GM15510 (cell line): ENCODE results near the gene HOXC13.

Experiments used
- POLR2A ChIP-seq: IDR thresholded peaks from 3 replicates; pipeline ENCODE4 v1.6.1; 2011; ENCODE audit warnings: borderline replicate concordance; ENCODE audit not compliant: insufficient read length; ENCODE audit errors: extremely low read depth

Gene HOXC13

DNA sequence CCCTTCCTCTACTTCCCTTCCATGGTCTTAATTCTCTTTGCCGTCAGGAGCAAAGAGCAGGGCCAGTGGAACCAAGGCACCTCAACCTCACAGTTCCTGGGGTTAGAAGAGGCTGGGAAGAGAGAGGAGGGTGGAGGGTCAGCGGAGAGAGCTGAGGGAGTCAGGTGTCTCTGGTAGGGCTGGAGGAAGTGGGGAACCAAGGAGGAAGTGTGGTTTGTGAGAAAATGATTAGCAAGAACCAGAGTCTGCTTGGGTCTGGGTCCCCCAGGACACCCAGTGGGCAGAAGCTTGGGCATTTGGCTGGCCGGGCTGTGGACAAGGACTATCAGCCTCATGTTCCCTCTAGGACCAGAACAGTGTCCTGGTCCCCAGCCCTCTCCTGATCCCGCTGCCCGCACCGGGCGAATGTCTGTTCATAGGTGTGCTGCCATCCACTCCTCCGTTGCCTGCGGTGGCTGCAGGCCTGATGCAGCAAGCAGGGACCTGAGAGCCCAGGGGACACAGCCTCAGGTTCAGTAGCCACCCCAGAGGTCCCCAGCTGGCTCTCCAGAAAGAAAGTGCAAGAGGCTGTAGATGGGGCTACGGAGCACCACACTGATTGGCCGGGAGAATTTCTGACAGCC is 18.4 kb downstream of the HOXC13 start:
- TF ChIP-seq POLR2A: no peak

DNA sequence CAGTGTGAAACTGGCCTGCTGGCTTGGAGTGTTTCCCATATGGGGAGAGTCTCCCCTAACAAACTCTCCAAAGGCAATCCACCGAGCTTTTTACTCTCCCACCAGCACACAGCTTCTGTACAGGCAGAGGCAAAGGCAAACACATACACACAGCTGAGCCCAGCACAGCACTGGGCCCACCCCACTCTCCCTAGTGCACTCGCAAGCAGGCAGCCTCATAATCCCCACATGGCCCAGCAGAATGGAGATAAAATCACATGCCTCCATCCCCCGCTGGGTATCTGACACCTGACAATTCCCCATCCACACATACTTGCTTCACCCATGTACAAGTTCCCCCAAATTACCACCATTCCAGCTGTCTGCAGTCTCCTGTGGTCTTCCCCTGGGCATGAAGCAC is 19.5 kb downstream of the HOXC13 start:
- no peak for TF ChIP-seq POLR2A

DNA sequence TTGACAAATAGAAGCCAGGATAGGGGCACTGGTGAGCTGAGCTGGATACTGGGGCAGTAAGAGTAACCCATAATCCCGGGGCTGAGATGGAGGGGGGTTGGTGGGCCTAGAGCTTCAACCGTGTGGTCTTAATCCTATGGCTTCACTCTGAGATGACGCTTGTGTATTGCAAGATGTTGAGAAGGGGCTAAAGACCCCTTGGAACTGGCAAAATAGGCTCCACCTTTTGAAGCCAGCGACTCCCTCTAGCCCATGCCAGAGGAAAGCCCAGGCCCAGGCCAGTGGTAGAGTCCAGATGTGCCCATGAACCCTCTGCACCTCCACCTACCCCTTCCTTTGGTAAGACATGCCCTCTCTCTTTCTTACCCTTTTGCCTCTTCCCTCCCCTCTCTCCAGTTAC is 20.7 kb downstream of the HOXC13 start:
- no peak for TF ChIP-seq POLR2A

DNA sequence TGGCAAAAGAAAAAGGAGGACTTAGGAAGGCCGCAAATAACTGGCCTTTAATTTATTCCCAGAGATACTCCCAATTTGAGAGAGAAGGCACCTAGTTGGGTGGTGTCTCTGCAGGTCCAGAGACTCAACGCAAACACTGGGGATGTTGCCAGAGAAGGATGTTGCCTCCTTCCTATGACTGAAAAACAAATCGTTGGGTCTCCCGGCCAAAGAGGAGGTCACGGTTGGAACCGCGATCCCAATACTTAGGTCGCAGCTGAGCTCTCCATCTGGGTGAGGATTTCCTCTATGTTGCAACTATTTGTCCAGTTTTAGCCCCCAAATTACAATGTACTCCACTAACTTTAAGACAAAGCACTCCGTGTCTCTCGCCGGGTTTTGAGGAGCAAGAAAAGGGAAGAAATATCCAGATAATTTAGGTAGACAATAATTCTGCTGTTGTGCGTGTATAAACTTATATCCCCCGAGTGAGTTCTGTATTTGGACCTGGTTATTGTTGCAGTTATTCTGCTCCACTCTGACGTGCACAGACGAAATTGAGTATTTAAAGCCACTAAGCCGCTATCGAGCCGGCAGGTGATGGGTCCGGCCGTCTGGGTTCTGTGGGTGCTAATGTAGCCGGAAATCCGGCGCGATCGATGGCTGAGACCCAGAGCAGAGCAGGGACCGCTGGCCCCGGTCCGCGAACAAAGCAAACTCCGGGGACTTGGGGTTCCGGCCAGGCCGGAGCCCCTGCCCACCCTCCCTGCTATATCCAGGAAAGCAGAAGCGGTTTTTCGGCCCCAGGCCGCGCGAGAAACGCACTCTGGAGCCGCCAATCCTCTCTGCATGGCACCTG is 21.8 kb downstream of the HOXC13 start:
- TF ChIP-seq POLR2A: no peak

DNA sequence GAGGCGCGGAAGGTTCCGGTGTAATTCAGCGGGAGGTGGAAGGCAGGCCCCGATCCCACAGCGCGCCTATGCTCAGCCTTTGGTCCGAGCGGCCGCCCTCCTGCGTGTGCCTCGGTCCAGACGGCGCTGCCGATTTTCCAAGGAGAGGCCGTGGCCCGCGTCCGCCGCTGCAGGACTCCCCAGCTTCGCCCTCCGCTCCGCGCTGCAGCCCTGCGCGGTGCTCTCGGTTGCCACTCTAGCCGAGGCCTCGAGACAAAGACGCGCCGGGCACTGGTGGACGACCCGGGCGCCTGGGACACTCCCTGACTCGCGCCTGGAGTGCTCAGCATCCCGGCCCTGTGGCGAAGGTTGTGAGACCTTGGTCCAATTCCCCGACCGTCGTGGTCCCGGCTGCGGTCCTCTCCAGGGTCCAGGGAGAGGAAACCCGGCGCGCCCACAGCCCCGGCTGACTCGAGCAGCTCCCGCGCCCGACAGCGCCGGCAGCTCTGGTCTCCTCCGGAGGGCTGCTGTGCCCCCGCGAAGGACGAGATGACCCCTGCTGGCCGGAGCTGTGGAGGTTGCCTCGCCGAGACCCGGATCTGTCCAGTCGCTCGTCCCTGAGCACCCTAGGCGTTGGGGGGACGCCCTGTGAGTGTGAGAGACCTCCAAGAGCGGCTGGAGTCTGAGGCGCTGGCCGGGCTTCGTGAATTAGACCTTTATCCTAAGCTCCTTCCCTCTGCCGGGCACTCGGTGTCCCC is 22.6 kb downstream of the HOXC13 start:
- TF ChIP-seq POLR2A: no peak

DNA sequence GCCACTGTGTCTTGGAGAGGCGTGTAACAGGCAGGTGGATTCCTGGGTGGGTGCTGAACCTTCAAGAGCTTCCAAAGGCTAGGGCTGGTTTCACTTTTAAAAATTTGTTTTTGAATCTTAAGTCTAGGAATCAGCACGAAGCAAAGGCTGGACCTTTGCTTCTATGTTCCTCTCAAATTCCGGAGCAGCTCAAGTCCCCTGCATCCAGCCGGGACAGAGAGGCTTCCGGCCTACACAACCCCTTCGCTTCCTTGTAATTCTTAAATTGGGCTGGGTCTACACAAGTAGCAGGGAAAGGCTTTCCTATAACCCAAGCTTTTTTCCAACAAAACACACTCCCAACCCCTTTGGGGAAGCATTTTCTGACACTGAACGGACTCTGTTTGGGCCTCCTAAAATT is 24.4 kb downstream of the HOXC13 start:
- no peak for TF ChIP-seq POLR2A

DNA sequence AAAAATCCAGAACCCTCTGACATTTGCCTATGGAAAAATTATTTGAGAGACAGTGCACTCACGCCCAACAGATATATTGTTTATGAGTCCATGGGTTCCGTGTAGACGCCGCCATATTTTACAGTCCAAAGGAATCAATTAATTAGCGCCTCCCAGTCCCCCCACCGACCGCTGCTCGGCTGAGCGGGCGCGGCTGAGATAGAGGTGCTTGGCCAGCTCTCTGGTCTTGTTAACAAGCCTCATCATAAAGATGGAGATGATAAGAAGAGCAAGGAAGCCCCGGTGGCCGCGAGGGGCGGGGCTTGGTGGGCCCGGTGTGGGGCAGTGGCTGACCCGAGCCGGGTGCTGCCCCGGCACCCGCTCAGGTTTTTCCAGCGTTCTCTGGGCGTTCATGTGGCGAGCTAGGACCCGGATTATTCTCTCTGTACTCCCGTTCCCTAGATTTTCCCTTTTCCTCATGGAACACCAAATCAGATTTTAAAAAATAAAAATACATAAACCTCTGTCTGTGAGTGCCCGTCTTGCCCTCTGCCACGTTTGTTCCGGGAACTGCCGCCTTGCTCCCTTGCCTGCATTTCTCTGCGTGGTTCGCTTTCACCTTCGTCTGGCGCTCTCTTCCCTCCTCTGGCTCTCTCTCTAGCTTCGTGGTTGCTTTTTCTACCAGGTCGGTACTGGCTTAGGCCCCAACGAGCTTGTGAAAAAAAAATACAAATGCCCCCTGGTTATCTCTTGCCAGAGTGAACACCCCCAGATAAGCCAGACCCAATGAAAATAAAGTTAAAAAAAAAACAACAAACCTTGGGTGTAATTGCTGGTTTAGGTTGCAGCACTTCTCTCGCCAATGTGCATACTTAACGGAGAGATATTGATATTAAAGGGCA is 25.0 kb downstream of the HOXC13 start:
- TF ChIP-seq POLR2A: no peak

DNA sequence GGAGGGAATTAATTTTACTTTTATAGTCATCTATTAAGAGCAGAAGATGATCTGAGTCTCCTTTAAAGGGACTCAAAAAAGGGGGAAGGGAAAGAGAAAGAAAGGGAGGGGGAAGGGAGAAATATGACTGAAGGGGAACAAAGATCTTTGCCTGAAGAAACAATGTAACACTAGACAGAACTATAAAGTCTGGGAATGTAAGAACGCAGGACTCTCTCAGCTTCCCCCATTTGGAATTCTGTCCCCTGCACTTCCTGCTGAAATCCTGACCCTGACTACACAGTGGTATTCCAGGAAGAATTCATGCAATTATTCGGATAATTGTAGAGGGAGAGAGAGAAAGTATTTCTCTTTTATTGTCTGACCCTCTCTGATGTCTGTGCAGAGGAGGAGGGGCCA is 25.7 kb downstream of the HOXC13 start:
- no peak for TF ChIP-seq POLR2A

DNA sequence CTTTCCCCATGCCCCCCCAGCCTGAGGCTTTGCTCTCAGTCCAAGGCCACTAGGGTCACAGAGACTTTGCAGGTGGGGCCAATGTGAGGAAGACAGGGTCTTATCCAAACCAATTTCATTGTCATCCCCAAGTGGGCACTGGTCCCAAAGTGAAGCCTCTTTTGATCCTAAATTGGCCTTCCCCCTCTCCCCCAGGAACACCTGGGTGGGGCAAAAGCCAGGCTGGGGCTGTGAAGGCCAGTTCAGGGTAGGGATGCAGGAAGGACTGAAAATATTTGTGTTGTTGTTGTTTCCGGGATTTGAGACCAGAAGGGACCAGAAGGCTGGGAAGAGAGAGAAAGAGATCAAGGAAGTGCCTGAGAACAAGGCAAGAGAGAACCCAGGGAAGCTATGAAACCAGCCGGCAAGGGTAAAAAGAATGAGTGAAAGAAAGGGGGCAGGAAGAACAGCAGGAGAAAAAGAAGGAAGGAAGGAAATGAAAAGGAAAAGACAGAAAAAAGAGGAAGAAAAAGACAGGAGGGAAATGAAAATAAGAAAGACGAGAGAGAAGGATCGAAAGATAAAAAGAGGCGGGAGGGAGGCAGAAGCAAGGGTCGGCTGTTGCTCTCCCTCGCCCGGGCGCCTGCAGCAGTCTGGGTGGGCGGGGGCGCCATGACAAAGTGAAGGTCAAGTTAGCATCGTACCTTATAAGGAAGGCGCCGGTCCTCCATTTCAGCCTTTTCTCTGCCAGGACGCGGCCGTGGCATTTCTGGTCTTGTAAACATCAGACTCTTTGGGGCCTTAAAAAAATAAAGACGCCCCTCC is 26.9 kb downstream of the HOXC13 start:
- no peak for TF ChIP-seq POLR2A

DNA sequence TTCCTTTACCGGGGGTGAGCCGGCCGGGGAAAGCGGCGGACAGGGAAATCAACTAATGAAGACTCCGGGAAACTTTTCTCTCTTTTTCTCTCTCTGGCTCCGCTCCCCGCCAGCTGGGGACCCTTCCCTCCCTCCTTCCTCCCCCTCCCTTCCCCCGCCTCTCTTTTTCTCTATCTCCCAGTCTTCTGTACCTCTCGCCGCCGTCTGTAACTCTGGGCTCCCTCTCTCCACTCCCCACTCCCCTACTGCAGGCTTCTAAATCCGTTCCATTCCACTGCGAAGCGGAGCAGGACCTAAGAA is 27.4 kb downstream of the HOXC13 start:
- TF ChIP-seq POLR2A: no peak

DNA sequence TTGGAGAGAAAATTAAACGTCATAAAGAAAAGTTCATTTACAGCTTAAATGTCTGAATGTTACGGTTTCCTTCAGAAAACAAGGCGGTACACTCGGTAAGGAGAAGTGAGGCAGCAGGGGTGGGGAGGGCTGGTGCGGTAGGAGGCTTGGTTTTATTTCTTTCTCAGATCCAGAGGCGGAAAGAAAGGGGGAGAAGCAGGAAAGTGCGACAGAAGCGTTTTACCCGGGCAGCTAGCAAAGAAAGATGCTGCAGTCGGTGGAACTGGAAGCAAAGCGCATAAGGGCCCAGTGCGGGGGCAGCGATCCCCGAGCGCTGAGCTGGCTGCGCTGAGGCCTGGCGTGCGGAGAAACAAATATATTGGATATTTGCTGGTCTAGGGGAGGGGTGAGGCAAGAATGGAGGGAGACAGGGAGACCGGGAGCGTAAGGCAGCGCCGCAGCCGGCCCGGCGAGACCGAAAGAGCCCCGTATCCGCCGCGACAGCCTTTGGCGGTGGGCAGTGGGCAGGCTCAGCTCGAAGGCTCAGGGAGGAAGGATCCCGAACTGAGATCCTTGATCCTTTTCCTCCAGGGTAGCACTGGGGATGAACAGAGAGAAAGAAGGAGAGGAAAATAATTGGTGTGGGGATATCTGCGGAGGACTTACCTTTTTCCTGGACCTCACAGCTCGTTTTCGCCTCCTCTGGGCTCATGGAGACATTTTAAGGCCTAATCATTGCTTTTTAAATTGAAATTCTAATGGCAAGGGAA is 27.9 kb downstream of the HOXC13 start:
- no peak for TF ChIP-seq POLR2A

DNA sequence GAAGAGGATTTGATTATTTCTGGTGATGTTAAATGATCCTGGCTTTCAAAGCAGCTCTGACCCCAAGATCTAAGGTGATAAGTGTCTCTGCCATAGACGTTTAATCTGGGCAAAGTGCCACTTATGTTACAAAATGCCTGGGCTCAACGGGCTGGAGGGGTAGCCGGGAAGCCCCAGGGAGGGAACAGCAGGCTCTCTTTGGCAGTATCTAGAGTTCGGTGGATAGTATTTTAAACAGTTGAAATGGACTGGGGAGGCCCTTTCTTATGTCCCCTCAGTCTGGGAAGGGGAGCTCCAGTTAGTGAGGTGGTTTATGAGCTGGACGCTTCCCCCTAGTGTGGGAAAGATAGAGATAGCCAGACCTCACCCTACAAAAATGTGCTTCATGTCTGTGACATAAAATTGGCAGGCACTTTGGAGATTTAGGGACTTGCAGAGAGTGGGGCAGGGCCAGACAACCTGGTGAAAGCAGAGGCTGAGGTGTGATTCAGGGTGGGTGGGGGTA is 28.8 kb downstream of the HOXC13 start:
- TF ChIP-seq POLR2A: no peak
